Stimulated activated CD4-positive, alpha-beta T cell treated with anti-CD3 and anti-CD28 coated beads, Interleukin-15, amount 100 ng/mL, for 1 hour (primary cell): ENCODE measurements around the gene CATSPER1.

ENCODE experiments used
- DNase-seq, 2 donors: peaks; one replicate each; pipeline ENCODE4 v3.0.0-alpha.2; 2020; ENCODE audit warnings: low read depth in 1 of 2, low spot score in 1 of 2

CATSPER1 gene

DNA sequence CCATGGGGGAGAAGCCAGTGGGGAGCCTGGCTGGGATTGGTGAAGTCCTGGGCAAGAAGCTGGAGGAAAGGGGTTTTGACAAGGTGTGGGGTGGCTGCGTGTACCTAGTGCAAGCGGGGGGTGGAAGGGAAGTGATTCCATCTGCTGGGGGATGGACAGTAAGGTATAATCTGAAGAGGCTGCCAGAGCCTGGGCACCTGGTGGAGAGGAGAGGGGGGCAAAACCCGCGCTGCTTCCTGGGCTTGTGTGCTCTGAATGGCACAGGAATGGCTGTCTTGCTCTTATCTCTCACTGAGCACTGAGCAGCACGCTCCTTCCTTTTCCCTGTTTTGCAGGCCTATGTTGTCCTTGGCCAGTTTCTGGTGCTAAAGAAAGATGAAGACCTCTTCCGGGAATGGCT is 23.0 kb downstream of the CATSPER1 start:
- no peak for DNase-seq

DNA sequence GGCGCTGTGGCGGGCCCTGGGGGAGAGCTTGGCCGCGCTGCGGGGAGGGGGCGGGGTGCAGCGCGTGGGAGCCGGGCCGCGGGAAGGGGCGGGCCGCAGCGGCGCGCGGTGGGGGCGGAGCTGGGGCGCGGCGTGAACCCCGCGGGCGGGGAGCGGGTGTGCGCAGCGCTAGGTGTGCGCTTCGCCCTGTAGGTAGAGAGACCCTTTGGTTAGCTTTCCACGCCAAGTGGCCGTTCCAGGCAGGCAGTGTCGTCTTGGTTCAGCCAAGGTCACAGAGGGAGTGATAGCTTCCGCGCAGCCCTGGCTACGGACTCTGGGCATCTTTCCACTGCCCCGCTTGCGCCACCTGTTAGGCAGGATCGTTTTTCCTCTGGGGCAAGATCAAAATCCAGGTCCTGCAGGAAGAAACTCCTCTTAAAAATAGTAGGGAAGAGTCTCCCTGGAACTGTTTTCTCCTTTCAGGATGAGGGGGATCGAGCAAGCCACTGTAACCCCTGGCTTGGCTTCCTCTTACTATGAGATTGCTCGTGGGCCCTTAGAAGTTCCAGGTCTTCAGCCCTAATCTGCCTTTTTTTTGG is 23.5 kb downstream of the CATSPER1 start:
- DNase-seq: peak in 1 of 2 donors; percentile 59

DNA sequence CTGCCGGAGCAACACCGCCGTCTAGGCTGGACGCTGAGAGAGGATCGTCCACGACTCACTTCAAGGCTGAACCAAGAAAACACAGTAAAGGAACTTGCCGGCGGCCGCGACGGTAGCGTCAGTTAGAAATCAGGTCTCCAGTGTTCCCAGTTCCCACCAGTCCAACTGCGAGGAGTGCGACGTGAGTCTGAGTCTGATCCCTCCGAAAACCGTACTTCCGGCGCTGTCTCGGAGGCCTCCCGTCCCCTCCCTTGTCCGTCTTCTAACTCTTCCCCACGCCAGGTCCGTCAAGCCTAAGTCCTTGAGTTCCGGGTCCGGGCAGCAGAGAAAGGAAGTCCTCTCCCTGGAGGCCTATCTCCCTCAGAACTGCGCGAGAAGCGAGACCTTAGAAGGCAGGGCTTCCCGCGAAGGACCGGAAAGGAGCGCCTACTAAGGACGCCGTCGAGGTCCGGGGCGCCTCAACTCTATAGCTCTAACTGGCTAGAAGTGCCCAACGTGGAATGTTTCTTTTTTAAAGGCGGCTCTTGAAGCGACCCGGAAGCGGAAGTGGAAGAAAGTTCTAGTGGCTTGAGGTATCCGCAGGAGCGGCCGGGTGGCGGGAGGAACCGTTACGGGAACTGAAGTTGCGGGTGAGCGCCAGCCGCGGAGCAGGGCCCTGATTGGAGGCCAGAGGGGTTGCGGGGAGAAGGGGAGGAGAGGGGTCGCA is 24.2 kb downstream of the CATSPER1 start, which contains the start of the genes BANF1 and EIF1AD:
Gene BANF1 (plus strand): TSS at position 562 of the 706 bp plus-strand sequence. CDS start 748 bp downstream, outside the sequence.
Gene EIF1AD (minus strand): TSS at position 216 of the 706 bp plus-strand sequence. CDS start 1,768 bp downstream, outside the sequence.
- peak; percentile 78 to 83 for DNase-seq

DNA sequence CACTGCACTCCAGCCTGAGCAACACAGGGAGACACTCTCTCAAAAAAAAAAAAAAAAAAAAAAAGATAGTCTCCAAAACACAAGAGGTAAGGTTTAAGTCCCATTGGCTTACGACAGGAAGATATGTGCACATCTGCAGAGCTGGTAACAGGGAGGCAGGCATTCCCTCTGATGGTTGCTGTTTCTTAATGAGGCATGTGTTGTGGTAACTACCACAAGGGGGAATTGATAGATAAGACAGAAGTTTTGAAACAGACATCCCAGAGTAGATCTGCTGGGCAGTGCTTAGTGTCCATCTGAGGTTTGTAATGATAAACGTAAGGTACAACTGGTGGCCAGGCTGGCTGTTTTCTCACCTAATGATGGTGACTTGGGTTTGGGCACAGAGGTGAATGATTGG is 29.0 kb downstream of the CATSPER1 start:
- no peak for DNase-seq

DNA sequence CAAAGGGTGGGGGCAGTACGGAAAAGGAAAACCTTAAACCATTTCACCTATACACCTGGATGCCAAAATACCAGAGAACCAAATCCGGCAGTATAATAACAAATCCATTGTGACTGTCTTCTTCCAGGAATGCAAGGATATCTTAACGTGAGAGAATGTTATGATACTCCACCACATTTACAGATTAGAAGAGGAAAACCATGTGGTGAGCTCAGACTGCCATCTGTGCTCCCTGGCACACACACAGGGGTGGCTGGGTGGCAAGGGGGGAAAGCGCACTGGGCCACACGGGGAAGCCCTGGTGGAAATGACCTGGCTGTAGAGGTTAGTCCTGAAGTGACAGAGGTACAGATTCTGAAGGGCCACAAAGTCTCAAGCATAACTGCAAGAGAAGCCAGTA is 34.2 kb downstream of the CATSPER1 start:
- DNase-seq: no peak

DNA sequence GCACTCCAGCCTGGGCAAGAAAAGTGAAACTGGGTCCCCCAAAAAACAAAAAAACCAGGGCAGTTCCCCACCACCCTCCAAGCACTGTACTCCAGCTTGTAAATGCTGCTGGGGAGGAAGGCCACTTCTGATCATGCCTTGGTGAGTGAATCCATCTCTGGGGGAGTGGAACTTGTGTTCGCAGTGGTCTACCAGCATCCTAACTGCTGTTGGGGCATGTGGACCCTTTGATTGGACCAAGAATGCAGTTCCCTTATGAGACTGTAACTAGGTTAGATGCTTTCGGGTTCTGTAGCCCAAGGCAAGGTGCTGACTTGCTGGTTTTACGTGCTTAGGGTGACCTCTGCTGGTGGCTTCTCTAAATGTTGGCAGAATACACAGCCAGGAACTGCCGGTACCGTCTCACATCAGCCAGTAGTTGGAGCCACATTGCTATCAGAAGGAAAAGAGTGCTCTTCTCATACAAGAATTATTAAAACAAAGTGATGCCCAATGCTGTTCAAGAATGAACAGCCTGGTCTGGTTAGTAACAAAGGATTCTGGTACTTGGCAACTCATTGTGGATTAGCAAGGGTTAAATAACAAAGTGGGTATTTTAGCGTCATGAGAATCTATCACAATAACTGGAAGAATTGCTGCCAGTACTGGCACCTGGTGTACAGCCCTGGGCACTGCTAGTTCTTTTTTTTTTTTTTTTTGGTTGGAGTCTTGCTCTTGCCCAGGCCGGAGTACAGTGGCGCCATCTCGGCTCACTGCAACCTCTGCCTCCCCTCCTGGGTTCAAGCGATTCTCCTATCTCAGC is 37.3 kb downstream of the CATSPER1 start:
- DNase-seq: peak; percentile 60 to 79

DNA sequence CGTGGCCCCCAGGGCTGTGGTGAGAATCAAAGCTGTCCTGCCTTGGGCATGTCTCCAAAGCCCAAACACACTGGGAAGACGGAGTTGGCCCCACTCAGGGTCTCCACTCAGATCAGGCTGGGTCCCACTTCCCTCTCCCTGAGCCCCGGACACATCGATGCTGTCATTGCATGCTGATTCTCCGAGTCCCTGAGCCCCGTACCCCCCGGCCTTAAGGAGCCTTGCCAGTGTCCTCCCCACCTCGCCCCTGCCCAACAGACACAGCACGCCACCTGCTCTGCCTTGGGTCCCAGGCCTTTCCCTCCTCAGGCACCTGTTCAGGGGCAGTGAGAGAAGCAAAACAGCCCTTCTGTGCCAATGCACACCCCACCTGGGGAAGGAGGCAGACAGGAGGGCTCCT is 38.9 kb downstream of the CATSPER1 start:
- no peak for DNase-seq

DNA sequence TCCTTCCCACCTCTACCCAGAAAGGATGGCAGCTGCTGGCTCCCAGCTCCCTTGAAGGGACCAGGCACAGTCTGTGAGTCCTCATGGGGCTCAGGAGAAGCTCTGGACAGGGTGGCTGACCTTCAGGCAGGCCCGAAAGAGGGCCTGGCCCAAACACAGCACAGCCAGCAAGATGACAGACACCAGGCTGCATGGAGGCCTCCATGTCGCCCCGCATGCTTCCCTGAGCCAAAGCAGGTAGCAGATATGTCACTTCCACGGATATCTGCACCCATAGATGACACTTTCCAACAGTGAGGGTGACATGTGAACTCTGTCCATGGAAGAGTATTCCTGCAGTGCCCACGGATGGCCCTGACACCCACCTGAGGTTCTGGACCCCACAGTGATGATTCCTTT is 42.7 kb downstream of the CATSPER1 start:
- no peak for DNase-seq

DNA sequence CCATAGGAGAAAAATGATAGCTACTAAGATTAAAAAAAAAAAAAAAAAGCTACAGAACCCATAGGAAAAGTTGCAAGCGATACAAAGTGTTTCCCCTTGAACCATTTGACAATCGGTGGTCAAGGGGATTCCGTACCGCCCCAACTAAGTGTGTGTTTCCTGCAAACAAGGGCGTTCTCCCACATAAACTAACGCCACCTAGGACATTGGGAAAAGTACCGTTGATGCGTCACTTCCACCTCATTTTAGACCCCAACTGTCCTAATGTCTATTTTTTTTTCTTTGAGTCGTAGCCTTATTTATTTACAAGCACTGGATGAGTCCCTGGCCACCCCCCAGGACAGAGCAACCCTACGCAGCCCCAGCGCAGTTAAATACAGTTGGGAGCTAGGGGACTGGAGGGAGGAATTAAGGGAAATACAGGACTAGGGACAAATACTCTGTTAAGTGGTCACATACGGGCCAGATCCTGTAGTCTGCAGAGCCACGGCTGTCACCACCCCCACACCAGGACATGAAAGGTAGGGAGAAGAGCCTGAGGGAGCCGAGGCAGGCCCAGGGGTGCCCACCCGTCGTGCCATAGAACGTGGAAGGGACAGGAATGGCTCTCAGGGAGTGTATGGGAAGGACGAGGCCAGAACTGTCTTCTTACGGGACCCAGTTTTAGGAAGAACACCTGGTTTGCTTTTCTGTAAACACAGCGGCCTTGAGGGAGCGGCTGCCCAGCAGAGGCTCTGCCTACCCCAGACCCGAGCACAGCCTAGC is 43.3 kb downstream of the CATSPER1 start:
- no peak for DNase-seq

DNA sequence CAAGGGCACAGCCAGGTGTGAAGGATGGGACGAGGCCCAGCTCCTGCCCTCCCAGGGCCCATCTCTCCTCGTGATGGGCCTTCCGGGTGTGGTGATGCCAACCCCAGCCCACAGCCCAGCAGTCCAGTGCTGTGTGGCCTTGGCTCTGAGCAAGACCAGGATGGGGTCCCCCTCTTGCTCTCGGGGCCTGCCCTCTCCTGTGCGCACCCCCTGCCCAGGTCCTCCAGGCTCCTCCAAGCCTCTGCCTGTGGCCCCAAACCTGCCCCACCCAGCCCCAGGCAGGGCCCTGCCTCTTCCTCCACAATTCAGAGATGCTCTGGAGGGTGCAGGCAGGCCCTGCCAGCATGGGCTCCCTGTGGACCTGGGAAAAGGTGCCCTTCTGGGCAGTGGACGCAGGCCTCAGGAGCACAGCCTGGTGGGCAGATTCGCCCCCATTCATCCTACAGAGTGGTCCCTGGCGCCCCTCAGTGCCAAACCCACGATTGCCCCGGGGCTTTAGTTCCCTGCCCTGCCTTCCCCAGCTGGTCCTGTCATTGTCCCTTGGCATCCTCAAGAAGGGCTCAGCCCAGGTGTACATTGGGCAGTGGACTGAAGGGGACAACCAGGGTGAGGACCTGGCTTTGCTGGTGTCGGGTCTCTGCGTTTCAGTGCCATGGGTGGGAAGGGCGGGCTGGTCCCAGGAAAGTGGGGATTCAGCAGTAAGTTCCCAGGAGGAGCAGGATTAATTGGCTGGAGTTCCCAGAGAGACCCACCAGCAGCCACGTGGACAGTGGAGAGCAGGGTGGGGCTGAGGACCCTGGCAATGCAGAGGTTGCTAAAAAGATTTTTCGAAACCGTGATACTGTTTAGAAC is 44.1 kb downstream of the CATSPER1 start:
- DNase-seq: no peak

DNA sequence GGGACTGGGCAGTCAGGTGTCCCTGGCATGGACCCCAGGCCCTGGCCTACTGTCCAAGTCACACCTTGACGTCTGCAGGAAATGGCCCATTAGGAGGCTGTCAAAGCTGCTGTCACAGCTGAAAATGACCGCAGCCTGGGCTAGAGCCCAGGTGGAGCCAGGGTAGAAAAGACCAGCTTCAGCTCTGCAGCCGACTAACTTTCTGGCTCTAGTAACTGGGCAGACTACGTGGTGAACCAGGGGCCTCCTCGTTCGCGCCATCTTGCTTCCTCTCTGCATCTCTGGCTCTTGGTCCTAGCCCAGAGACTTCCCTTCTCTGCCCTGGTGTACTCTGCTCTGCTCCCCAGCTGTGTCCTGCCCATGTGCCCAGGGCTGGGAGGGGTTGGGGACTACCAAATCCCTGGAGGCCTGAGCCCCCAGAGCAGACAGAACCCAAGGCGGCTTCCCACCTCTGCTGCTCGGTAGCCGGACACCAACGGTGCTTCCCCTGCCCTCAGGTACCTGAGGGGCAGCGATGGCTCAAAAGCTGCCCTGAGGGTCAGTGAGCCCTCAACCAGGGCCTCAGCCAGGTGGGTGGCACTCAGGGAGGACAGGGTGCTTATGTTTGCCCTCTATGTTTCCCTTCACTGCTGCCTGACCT is 45.1 kb downstream of the CATSPER1 start:
- no peak for DNase-seq

DNA sequence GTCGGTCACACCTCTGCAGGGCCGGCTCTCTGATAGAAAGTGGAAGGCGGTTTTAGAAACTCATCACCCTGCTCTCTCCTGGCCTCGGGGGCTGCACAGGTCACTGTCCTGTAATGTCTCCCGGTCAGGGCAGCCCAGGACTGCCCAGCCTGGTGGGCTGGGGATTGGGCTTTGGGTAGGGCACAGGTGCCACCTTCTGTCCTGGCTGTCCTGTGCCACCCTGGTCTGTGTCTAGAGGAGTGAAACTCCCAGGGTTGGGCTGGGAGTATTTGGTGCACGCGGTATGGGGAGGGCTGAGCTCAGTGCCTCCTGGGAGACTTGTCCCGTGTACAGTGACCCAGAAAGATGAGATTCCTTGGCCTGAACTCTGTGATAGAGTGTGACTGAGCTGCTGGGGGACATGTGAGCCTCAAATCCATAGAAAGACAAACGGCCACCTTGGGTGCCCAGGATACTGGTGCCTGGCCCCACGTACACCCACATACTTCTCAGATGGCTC is 47.0 kb downstream of the CATSPER1 start:
- DNase-seq: no peak

DNA sequence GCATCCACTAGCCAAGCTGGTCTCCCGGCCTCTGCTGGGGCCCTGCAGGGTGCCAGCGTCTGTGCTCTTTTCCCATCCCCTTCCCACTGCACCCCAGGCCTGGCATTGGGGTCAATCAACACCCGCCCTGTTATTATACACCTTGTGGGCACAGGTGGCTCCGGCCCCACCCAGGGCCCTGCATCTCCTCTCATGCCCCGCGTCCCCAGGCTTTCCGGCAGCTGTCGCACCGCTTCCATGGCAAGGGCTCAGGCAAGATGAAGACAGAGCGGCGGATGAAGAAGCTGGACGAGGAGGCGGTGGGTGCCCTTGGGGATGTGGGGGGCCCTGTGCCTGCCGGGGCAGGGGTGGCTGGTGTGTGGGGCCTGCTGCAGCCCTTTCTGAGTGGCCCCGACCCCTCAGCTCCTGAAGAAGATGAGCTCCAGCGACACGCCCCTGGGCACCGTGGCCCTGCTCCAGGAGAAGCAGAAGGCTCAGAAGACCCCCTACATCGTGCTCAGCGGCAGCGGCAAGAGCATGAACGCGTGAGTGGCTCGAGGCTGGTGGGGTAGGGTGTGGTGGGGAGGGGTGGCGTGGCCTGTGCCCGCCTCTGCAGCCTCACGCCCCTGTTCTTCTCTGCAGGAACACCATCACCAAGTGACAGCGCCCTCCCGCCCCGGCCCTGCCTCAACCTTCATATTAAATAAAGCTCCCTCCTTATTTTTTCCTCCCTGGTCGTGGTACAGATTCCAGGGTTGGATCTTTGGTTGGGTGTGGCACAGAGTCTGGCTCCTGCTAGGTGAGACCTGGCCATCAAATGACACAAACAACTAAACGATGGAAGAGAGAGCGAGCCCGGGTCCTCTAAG is 47.7 kb downstream of the CATSPER1 start:
- no peak for DNase-seq

DNA sequence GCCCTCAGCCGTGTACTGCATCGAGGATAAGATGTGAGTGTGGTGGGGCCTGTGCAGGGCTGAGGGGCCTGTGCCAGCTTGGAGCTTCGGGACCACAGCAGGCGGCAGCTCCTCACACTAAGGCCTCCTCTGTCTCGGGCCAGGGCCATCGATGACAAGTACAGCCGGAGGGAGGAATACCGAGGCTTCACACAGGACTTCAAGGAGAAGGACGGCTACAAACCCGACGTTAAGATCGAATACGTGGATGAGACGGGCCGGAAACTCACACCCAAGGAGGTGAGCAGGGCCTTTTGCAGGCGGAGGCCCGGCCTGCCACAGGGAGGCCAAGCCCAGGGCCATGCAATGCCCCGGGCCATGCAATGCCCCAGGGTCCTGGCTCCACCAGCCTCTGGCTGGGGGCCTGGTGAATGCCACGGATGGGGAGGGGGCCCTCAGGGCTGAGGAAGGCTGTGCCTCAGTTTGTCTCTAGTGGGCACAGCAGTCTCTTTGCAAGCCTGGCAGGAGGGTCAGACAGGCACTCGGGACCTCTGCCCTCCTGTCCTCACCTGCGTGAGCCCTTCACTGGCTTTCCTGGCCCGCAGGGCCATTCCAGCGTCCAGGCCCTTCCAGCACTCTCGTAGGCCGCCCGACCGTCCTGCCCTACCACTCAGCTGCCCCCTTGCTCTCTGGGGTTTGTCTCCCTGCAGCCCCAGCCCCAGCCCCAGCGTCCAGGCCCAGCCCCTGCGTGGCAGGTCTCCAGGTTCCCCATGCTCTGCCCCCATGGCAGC is 48.5 kb downstream of the CATSPER1 start:
- no peak for DNase-seq

DNA sequence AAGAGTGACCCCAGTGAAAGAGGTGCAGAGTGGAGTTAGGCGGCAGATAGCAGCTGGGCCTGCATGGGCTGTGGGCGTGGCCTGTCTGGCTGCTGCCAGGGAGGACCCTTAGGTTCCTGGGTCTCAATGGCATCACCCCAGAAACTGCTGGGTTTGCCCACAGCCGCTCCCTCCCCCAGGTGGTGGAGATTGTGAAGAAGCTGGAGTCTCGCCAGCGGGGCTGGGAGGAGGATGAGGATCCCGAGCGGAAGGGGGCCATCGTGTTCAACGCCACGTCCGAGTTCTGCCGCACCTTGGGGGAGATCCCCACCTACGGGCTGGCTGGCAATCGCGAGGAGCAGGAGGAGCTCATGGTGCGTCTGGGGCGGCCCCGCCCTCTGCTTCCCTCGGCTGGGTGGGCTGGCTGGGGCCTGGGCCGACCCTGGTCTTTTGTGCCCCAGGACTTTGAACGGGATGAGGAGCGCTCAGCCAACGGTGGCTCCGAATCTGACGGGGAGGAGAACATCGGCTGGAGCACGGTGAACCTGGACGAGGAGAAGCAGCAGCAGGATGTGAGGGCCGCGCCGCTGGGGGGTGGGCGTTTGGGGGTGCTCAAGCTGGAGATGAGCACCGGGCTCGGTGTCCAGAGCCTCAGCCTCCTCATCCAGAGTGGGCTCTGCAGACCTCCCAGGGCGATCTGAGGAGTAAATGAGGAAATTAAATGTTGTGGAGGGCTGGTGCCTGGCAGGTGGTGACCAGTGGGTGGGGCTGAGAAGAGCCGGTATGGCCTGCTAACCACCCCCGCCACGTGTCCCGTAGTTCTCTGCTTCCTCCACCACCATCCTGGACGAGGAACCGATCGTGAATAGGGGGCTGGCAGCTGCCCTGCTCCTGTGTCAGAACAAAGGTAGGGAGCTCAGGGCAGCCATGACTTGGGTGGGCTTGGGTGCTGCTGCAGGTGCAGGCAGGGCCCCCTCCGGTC is 49.8 kb downstream of the CATSPER1 start:
- no peak for DNase-seq

DNA sequence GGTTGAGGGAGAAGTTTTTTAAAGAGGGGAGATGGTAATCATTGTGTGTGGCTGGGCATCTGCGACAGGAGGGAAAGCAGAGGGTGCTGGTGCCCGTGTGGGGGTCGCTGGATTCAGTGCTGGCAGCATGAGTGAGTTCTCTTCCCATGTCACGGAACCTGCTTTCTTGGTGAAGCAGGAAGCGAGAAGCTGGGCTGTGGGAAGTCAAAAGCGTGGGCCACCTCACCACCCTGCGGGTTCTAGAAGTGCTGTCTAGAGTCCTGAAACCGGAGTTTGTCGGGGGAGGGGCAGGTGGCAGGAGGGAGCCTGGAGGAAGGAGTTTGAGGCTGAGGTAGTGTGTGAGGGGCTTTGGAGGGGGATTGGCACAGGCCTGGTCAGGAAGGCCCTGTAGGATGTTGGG is 50.5 kb downstream of the CATSPER1 start:
- DNase-seq: no peak
